IPS-NIHi7 (cell line): ENCODE results near the gene DYNLT2.
A peak's percentile ranks its signal among the peaks of the same experiment; 100 is the strongest.

Experiments
- DNase-seq: peaks from one replicate; pipeline ENCODE4 v3.0.0; 2012; ENCODE audit warnings: mixed read lengths; ENCODE audit errors: extremely low spot score

DYNLT2 gene

DNA sequence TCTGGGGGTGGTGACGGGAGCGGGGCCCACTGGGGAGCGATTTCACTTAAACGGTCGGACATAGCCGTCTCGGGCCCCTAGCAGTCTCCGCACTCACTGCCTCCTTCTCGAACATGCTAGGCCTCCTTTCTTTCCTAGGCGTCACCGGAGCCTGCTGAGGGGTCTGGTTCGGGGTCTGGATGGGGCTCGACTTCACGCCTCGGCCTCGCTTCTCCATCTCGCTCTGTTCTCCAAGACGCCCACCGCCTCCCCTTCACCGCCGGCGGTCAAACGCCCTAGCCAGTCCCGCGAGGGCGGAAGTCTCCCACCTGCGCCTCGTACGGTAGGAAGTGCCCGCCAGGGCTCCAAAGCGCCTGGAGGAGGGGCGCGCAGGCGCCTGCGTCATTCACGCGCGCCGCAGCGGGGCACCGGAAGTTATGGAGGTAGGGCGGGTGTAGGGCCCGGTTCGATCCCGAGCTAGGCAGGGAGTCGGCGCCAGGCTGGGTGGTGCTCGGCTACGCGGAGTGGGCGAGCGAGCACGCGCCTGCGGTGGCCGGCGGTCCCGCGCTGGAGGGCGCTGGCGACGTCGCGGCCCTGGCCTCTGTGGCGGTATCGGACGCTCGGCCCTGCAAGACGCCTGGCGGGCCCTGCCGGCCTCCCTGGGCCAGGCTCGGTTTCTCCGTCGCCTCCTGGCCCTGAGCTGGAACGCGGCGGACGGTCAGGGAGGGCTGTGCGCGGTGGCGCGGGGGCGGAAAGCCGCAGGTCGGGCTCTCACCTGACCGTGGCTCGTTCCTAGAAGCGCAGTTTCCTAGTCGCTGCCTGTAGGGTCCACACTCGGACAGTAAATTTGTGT, at the start of gene DYNLT2, which contains the start of gene ERMARD:
Gene DYNLT2 (minus strand): TSS at position 331 of the 832 bp plus-strand sequence. CDS start 114 bp downstream, at position 217.
Gene ERMARD (plus strand): TSS at position 381 of the 832 bp plus-strand sequence. CDS start 36 bp downstream, at position 417.
- peak; percentile 96 for DNase-seq

DNA sequence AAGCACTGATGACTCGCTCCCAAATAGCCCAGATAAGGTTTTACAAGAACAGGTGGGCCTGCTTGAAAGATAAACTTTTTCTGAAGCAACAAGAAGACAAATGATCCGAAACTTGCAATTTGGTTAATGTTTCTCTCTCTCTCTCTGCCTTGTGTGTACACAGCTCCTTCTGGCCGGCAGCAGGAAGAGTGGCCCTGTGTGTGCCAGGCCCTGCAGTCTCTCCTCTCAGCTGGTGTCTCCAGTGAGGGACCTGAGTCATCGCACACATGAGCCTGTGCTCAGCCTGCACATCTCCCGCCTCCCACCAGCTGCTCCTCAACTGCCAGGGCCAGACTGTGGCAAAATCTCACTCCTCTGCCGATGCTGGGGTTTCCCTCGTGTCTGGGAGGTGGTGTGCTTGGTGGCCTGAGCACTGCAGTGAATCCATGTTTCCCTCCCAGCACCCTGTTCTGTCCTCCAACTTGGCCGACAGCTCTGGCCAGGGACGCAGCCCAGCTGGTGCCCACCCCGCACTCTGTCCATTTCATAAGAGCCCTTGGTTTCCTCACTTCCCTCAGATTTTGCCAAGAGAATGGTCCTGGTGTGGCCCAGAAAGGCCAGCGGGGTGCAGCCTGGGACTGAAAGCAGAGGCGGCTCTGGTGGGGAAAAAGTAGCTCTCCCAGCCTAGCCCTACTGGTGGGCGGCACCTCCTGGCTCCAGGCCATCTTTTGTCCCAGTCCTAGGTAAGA, 49.5 kb upstream of the DYNLT2 start:
- DNase-seq, result peak; percentile 45

DNA sequence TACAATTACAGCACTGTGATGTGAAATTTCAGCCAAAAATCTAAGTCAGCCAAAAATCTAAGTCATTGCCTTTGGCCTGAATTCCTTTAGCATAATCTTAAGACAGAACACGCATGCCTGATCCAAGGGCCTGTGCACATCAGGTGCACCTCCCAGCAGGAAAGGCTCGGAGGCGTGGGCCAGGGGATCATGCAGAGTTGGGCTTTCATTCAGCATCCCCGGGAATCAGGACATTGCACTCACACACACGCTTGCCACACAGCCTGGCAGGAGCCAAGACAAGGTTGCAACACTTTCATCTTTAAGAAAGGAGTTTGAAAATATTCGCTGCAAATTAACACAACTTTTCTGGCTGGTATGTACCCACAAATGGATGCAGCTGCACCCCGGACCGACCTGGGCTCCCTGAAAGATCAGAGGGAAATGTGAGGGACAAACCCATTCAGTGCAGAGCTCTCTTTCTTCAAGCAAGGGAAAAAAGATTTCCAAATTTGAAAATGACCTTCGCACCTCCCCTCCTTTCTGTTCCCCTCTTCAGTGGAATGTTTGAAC, 48.8 kb upstream of the DYNLT2 start:
- DNase-seq, result no peak

DNA sequence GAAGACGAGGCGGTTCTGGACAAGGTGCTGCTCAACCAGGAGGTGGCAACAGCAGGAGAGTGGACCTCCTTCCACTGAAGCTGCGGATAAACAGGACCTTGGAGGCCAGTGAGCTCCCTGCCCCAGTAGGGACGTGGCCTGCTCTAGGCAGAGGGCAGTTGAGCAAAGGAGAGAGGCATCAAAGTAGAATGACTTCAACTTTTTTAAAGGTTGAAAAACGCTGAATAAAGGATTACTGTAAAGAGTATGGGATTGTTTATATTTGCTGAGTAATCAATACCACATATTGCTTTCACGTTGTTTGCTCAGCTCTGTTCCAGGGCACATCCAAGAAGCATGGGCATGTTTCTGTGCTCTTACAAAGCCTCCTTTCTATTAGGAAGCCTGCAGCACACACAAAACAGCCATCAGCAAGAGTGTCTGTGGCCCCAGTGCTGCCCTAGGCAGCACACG, 48.1 kb upstream of the DYNLT2 start:
- DNase-seq, result no peak

DNA sequence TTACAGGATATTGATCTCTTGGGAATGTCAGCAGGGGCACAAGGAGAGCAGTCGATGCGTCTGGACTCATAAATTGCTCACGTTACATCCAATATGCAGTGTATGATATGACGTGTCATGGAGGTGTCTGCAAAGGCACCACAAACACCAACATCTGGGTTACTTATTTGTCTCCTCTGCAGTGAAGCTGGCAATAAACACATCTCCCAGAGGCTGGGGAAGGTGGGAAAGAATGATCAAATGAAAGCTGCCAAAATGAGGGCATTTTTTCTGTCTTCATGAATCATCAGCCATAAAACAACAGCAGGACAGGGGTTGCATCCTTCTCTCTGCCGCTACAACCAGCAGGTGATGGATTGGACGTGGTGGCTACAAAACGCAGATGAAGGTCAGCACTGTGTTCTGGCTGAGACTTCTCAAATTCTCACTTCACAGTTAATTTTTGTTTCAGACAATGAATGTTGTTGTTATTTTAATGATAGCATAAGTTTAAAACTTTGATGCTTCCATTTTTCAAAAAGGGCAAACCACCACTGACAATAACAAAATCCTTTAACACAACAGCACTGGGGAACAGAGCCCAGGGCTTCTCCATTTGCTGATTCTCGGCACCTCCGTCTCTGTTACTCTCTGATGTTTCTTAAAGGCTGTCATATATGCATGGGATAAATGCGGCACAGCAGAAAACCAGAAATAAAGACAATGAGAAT, 47.5 kb upstream of the DYNLT2 start:
- no peak for DNase-seq

- no peak for DNase-seq
Measured at GRCh38 chr6:169795196-169795595, 43.8 kb upstream of the DYNLT2 start.

DNA sequence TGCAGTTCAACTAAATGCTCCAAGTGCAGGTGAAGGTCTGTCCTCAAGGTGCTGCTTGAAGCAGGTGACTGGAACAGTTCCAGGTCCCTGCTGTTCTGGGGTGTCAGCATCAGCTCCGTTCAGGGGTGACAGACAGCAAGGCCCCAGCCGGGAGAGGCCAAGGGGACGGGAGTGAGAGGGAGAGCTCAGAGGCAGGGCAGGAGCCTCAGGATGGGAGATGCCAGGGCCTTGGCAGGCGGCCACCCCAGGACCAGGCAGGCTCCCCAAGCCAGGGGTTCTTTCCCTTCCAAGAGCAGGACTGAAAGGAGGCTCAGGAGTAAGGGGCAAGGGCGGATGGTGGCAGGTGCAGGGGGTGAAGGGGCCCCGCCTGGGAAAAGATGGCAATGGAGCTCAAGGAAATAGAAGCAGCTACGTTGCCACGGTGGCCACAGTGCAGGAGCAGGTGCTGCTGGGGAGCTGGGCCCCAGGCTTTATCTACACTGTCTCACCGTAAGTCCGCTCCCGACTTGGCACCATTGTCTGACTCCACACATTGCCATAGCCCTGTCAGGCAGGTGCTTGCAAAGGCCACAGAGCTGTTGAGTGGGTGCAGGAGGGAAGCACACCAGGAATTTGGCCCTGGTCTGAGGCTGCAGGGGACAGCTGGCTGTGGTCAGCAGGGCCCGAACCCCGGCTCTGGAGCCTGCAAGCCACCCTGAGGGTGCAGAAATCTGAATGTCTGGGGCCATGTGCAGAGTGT, 43.1 kb upstream of the DYNLT2 start:
- DNase-seq, result no peak

DNA sequence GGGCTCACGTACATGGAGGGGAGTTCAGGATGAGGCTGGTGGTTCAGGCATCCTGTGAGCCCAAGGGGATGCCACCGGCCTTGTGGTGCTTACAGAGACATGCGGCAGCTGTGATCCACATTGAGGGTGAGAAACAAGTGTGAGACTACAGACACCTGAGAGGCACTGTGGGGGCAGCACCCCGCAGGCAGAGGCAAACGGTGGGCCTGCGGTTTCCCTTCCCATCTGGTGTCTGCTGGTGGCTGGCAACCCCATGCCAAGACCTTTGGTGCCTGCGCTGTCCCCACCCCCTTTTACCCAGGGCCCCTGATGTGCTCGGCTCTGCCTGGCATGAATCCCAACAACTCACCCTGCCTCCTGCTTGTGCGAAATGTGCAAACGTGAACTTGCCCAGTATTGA, 42.0 kb upstream of the DYNLT2 start:
- no peak for DNase-seq

DNA sequence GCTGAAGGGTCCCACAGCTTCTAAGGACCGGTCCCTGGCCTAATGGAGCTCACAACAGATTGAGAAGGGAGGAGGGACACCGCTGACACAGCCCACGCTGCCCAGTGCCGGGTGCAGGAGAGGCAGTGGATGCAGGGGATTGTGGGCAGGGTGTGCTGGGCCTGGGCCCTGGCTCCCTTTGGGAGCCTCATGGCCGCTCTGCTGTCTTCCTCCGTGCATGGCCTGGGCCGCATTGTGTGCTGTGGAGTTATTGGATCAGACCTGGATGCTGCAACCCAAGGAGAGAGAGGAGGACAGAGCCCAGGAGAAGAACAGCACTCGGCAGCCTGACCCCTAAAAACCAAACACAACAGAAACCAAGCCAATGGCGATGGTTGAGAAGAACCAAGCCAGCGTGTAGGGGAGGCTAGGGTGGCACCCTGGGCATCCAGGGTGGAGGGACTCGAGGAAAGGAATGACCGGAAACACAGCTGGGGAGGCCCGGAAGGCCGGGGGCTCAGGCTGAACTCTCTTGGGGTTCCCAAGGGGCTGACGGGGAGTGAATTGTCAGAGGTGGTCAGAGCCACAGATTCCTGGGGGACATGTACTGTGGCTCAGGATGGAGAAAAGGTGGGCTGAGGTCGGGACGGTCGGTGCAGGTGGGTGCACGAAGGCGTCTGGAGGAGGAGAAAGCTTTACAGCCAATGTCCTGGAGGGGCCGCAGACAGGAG, 41.1 kb upstream of the DYNLT2 start:
- DNase-seq, result no peak

DNA sequence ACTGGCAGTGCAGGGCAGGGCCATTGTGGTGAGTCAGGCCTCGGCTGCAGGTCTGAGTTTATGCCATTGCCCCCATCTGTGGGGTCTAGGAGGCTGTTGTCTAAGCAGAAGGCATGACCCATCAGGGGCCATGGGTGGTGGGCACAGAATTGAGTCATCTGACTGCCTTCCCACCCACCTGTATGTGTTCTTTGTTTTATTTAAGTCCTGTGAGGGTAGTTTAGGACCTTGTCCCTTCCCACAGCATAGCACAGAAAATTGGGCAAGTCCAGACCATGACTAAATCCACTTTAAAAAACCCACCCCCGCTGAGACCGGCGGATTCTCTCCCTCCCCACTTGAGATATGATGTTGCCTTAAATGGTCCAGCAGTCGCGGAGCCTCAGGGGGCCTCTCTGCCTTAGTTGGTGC, 40.4 kb upstream of the DYNLT2 start:
- DNase-seq, result no peak

DNA sequence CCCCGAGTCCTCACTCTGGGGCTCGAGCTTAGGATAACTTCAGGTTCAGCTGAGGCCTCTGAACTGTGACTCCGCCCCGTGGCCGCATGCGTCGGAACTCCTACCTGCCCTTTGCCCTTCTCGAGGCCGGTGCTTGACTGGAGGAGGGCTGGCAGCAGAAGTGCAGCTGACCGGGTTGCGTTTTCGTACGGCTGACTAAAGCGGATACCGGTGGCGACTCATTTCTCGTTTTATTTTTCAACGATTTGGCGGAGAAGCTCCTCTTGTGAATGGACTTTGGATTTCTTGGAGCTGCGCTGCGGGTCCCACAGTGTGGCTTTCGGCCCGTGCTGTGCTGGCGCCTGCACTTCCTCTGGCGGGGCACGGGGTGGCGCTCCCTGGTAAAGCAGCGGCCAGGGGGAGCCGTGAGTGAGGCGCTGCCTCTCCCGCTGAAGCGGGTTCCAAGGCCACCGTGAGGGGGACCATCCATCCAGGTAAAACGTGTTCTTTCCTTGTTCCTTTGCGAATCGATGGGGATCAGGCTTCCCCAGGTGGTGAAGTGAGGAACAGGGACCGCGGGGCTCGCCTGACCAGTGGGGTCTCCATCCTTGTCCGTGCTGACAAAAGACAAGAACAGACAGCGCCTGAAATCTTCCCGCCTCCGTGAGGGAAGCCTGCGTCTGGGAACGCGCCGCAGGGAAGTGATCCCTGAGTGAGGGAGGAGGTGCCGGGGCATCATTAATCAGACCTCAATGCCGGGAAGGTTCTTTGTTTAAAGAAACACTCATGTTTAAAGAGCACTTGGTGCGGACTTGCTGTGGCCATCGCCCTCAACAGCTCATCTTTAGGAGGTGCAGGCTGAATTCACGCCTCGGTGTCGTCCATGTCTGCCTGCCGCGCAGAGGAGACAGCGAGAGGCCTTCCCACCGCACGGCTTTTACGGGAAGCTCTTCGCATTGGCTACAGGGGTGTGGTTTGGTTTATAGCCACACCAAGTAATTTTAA, 38.9 kb upstream of the DYNLT2 start:
- DNase-seq, result peak; percentile 93

- no peak for DNase-seq
Measured at GRCh38 chr6:169789146-169789943, 38.0 kb upstream of the DYNLT2 start.

GRCh38 chr6:169788809-169789145, 37.4 kb upstream of the DYNLT2 start:
- no peak for DNase-seq

DNA sequence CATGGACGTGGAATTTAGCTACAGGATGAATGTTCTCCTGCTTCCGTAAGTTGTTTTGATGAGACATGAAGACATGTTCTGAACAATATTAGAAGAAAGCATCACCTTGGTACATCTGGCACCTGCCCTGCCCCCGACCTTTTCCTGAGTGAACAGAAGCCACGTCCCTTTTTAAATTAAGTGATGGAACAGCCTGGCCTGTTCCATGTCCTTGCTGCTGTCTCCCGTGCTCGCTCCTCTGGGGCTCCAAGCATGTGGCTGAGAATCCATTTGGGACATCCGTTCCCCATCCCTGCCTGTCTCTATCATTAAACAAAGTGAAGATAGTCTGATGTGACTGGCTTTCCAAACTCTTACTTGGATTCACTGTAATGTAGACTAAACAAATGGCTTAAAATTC, 36.4 kb upstream of the DYNLT2 start:
- no peak for DNase-seq

- no peak for DNase-seq
Measured at GRCh38 chr6:169786349-169786748, 35.0 kb upstream of the DYNLT2 start.

GRCh38 chr6:169785566-169785965, 34.2 kb upstream of the DYNLT2 start:
- DNase-seq, result no peak

GRCh38 chr6:169784821-169785340, 33.5 kb upstream of the DYNLT2 start:
- no peak for DNase-seq
